Stimulated activated naive CD8-positive, alpha-beta T cell treated with anti-CD3 and anti-CD28 coated beads, Interleukin-15, Interleukin-2, amounts not matched to agents 100 U/mL and 50 U/mL, for 24 hours (primary cell): ENCODE results near the gene SMIM1.
"Not testable (repeated sequence)": the region's sequence is repeated elsewhere in the genome, so short reads cannot be mapped to it uniquely, and the experiment has no call there.

Source experiments
- ATAC-seq: fragments of 150-1000 bp; cut with Tn5 transposase; one replicate; pipeline ENCODE4 v1.10.0; 2021
- DNase-seq: peaks from one replicate; pipeline ENCODE4 v3.0.0; 2021

The SMIM1 gene, protein sequence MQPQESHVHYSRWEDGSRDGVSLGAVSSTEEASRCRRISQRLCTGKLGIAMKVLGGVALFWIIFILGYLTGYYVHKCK

GRCh38 chr1:3772715-3773571, at the start of gene SMIM1:
Gene SMIM1 (plus strand): TSS chr1:3772749. CDS start chr1:3775374, 2,625 bp downstream.
- DNase-seq (no peak), ATAC-seq (no peak)

DNA sequence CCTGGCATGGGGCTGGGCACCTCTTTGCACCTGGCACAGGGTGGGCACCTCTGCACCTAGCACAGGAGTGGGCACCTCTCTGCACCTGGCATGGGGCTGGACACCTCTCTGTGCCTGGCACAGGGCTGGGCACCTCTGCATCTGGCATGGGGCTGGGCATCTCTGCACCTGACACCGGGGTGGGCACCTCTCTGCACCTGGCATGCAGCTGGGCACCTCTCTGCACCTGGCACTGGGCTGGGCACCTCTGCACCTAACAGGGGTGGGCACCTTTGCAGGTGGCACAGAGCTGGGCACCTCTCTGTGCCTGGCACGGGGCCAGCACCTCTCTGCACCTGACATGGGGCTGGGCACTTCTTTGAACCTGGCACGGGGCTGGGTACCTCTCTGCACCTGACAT, 49.7 kb upstream of the SMIM1 start:
- DNase-seq (no peak), ATAC-seq (no peak)

- ATAC-seq = not testable (repeated sequence)
Measured at GRCh38 chr1:3724416-3725030, 48.0 kb upstream of the SMIM1 start.

GRCh38 chr1:3725366-3725765, 47.2 kb upstream of the SMIM1 start:
- no peak for ATAC-seq
- DNase-seq = no peak

More at GRCh38 chr1:3724416-3725030, 48.0 kb upstream of the SMIM1 start:
- peak; percentile 88 for DNase-seq

GRCh38 chr1:3727042-3727824, 45.3 kb upstream of the SMIM1 start:
- DNase-seq (peak; percentile 36), ATAC-seq (peak; percentile 62)

GRCh38 chr1:3727825-3728776, 44.4 kb upstream of the SMIM1 start:
- ATAC-seq = no peak

DNA sequence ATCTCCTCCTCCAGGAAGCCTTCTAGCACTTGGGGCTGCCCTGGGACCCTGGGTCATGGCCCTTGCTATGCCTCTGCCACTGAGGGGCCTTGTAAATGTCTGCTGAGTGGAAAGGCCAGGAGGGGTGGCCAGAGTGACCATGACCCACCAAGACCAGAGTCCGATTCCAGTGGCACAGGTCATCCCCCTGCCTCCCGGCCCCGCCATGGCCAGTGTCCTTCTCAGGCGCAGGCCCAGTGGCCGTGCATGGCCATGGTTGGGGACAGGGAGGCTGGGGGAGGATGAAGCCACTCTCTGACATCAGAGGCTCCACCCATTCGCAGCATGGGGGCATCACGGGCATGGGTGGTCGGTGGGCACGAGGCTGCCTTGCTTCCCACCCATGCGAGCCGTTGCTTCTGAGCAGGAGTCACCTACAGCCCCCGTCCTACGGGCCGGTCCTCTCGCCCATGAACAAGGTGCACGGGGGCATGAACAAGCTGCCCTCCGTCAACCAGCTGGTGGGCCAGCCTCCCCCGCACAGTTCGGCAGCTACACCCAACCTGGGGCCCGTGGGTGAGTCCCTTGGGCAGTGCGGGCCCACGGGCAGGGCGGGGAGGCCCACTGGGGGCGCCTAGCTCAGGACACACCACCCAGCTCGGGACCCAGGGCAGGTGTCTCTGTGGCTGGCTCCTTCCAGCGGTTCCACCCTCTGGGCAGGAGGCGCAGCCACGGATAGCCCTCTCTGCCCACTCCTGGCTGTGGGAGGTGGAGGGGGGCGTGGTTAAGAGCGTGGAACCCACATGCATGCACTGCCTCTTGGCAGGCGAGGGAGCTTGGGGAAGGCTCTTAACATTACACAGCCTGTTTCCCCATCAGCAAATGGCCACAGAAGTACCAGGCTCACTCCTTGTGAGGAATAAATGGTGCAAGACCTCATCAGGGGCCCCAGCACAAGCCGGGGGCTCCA, 42.7 kb upstream of the SMIM1 start:
- no peak for DNase-seq
- ATAC-seq = no peak

More at GRCh38 chr1:3727825-3728776, 44.4 kb upstream of the SMIM1 start:
- no peak for DNase-seq

DNA sequence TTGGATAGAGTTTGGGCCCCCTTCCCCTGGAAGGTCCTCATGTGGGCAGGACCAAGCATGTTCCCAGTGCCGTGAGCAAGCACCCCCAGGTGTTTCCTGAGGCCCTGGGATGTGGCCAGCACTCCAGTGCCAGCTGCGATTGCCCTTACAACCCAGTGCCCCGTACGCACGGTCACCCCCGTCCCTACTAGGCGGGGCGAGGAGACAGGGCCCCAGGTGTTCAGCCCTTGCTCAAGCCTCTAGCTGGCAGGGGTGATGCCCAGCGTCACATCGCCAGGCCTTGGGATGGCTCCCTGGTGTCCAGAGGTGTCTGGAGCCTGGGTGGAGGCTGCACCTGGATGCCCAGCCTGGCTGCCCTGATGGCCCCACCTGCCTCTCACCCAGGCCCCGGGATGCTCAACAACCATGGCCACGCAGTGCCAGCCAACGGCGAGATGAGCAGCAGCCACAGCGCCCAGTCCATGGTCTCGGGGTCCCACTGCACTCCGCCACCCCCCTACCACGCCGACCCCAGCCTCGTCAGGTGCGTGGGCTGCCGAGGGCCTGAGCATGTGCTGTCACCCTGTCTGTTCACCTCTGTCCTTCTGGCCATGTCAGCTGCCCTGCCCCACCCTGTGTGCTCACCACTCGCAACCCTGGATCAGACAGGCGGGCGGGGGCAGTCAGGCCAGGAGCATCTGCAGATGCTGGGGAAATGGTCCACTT, 41.9 kb upstream of the SMIM1 start:
- DNase-seq = no peak

DNA sequence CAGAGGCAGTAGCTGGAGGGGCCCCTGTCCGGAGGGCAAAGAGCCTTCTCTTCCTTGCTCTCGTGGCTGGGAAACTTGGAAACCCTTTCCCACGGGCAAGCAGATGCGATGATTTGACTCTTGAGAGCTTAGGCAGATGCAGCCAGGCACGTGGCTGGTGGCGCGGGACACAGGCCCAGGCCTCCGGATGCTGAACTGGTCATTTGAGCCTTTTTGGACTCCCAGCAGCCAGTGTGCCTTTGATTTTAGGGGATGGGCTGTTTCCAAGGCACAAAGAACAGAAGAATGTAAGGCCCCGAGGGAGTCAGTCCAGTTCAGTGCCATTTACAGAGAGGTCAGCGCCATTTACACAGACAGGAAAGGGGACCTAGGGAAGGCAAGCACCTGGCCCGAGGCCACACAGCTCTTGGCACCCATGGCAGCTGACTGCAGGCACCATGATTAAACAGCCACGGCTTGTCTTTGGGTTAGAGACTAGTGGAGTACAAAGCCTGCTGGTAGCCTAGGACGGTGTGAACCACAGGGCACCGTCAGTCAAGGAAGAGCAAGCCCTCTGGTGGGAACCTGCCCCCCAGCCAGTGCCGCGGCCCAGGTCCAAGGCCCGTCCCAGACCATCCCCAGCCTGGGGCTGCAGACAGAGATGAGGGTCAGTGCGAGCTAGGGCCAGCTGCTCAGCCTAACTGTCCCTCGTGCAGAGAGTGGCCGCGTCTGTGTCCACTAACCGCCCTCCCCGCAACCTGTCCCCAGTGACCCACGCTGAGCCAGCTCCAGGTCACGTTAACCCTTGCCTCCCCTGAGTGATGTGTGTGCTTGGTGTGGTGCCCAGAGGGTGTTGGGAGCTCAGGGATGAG, 40.7 kb upstream of the SMIM1 start:
- no peak for ATAC-seq

More for the DNA sequence above, 41.9 kb upstream of the SMIM1 start:
- ATAC-seq = no peak

GRCh38 chr1:3732434-3733093, 40.0 kb upstream of the SMIM1 start:
- no peak for ATAC-seq
- no peak for DNase-seq

More for the DNA sequence above, 40.7 kb upstream of the SMIM1 start:
- DNase-seq = no peak

DNA sequence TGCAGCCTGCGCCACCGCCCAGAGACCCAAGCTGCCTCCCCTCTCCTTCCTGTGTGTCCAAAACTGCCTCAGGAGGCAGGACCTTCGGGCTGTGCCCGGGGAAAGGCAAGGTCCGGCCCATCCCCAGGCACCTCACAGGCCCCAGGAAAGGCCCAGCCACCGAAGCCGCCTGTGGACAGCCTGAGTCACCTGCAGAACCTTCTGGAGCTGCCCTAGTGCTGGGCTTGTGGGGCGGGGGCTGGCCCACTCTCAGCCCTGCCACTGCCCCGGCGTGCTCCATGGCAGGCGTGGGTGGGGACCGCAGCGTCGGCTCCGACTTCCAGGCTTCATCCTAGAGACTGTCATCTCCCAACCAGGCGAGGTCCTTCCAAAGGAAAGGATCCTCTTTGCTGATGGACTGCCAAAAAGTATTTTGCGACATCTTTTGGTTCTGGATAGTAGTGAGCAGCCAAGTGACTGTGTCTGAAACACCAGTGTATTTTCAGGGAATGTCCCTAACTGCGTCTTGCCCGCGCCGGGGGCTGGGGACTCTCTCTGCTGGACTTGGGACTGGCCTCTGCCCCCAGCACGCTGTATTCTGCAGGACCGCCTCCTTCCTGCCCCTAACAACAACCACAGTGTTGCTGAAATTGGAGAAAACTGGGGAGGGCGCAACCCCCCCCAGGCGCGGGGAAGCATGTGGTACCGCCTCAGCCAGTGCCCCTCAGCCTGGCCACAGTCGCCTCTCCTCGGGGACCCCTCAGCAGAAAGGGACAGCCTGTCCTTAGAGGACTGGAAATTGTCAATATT, 39.3 kb upstream of the SMIM1 start:
- DNase-seq (no peak), ATAC-seq (no peak)

GRCh38 chr1:3733883-3734589, 38.5 kb upstream of the SMIM1 start:
- no peak for ATAC-seq
- DNase-seq = no peak

DNA sequence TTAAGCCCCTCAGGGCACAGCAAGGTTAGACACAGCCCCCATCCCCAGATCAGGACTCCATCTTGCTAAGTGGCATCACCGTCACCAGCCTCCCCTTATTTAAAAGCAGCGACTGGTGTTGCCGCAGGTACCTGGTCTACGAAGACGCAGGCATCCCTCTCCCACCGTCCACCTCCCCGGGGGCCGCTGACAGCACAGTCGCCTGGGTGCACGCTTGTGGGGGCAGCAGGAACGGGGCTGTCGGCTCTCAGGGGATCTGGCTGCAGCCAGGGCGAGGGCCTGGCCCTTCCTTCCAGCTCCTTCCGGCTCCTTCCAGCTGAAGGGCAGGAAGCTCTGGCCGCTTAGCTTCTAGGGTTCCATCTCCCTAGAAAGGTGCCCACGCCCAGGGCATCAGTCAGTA, 37.9 kb upstream of the SMIM1 start:
- ATAC-seq = no peak
- DNase-seq = no peak

DNA sequence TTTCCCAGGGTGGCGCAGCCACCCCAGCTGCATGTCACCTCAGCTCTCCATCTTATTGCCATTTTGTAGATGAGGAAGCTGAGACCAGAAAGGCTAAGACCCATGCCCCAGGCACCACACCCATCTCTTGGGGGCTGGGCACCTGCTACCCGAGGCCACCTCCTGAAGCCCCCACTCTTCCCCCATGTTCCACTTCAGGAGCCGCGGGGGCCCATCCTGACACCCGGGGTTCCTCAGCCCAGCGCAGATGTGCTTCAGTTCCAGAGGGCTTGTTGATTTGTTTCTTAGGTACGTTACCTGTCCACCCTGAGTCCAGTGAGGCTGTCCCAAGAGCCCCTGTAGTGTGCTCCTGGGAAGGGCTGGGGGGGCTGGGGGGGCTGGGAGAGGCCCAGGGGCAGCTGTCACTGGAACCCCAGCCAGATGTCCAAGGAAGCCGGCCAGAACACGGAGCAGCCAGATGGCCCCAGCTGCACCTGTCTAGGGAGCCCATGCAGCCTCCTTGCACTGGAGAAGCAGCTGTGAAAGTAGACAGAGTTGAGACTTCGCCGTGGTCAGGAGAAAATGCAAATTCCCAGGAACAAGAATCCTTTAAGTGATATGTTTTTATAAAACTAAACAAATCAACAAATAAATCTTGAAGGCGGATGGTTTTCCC, 37.4 kb upstream of the SMIM1 start:
- no peak for DNase-seq
- ATAC-seq = no peak

GRCh38 chr1:3735688-3736087, 36.9 kb upstream of the SMIM1 start:
- DNase-seq (no peak), ATAC-seq (no peak)

DNA sequence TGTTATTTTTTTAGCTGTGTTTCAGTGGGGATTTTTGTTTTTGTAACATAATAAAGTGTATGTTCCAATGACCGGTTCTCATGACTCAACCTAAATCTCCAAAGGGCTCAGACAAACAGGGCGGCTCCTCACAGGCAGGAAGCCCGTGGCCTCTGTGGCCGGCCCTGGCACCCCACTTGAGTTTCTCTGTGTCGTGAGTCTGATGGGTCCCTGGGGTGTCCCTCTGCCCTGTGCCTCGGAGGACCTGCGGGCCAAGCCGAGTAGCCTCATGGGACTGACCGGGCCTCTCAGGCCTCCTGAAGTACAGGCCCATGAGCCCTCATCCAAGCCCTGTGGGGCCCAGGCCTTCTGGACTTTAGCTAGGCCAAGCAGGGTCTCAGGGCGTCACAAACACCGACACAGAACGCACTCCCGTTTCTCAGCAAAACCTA, 36.4 kb upstream of the SMIM1 start:
- DNase-seq (no peak), ATAC-seq (no peak)
